WTC11 (cell line): ENCODE data around the gene SPATA24. TPM values are rescaled to one million over a fixed set of nuclear protein-coding genes. Genes with fewer than 3 reads are reported as not detected.

Source experiments
- ATAC-seq: fragments of 200-7000 bp; cut with Tn5 transposase; 2 replicates; pipeline ENCODE4 v1.10.0; 2021; ENCODE audit warnings: mild to moderate bottlenecking, moderate library complexity
- CTCF ChIA-PET: fragments of 300-600 bp; sonication (Branson Sonifier 250); formaldehyde crosslinking; loops from one replicate; lab custom pipeline; 2021; ENCODE audit warnings: antibody characterized with exemption; lab: Charles Lee
- POLR2A ChIA-PET: fragments of 350-600 bp; sonication (Branson Sonifier 250); formaldehyde crosslinking; loops from one replicate; lab custom pipeline; 2021; ENCODE audit warnings: antibody characterized with exemption; lab: Charles Lee
- DNase-seq: peaks from one replicate; pipeline ENCODE4 v3.0.0; 2021; ENCODE audit warnings: low spot score
- H3K27ac Mint-ChIP-seq: 2 replicates; pipeline ENCODE4 v1.8.0; 2021; ENCODE audit warnings: mixed read lengths
- H3K27me3 Mint-ChIP-seq: 2 replicates; pipeline ENCODE4 v1.8.0; 2021; ENCODE audit warnings: low read depth, mild to moderate bottlenecking, moderate library complexity, mixed read lengths
- H3K36me3 Mint-ChIP-seq: 2 replicates; pipeline ENCODE4 v1.8.0; 2021; ENCODE audit warnings: mixed read lengths
- H3K4me1 Mint-ChIP-seq: 2 replicates; pipeline ENCODE4 v1.8.0; 2022; ENCODE audit warnings: mixed read lengths
- H3K4me3 Mint-ChIP-seq: 2 replicates; pipeline ENCODE4 v1.8.0; 2021; ENCODE audit warnings: mild to moderate bottlenecking, moderate library complexity, mixed read lengths
- H3K9me3 Mint-ChIP-seq: 2 replicates; pipeline ENCODE4 v1.8.0; 2021; ENCODE audit warnings: mixed read lengths
- ATF2 ChIP-seq: sonication (generic); formaldehyde crosslinking; IDR thresholded peaks from 2 replicates; pipeline ENCODE4 v1.8.1; 2022; ENCODE audit warnings: low read depth, missing genetic modification reagents, borderline replicate concordance
- CDX4 ChIP-seq: fragments of 250-450 bp; sonication (Bioruptor Pico); IDR thresholded peaks from 2 replicates; pipeline ENCODE4 v1.9.0; 2021; ENCODE audit warnings: moderate library complexity, mild to moderate bottlenecking, inconsistent platforms, borderline replicate concordance
- CREB1 ChIP-seq: sonication (generic); formaldehyde crosslinking; IDR thresholded peaks from 2 replicates; pipeline ENCODE4 v1.8.0; 2023; ENCODE audit warnings: mild to moderate bottlenecking, missing genetic modification reagents
- E2F1 ChIP-seq: sonication (generic); formaldehyde crosslinking; IDR thresholded peaks from 2 replicates; pipeline ENCODE4 v1.8.0; 2022; ENCODE audit warnings: mild to moderate bottlenecking, missing genetic modification reagents
- ESRRA ChIP-seq: sonication (generic); formaldehyde crosslinking; IDR thresholded peaks from 2 replicates; pipeline ENCODE4 v1.8.1; 2022; ENCODE audit warnings: mild to moderate bottlenecking, missing genetic modification reagents, borderline replicate concordance
- FOXJ3 ChIP-seq: sonication (generic); formaldehyde crosslinking; IDR thresholded peaks from 2 replicates; pipeline ENCODE4 v1.9.0; 2021; ENCODE audit warnings: missing genetic modification reagents, mild to moderate bottlenecking, borderline replicate concordance
- FOXK1 ChIP-seq: sonication (generic); formaldehyde crosslinking; IDR thresholded peaks from 2 replicates; pipeline ENCODE4 v1.8.0; 2022; ENCODE audit warnings: mild to moderate bottlenecking, moderate library complexity, missing genetic modification reagents
- GABPB1 ChIP-seq: sonication (generic); formaldehyde crosslinking; IDR thresholded peaks from 2 replicates; pipeline ENCODE4 v1.8.1; 2023; ENCODE audit warnings: mild to moderate bottlenecking, missing genetic modification reagents
- JAZF1 ChIP-seq: fragments of 250-450 bp; sonication (Bioruptor Pico); IDR thresholded peaks from 2 replicates; pipeline ENCODE4 v1.9.0; 2021; ENCODE audit warnings: moderate library complexity, mild to moderate bottlenecking, inconsistent platforms
- KAT7 ChIP-seq: sonication (generic); formaldehyde crosslinking; IDR thresholded peaks from 2 replicates; pipeline ENCODE4 v1.8.1; 2023; ENCODE audit warnings: missing genetic modification reagents, mild to moderate bottlenecking, borderline replicate concordance
- MLX ChIP-seq: sonication (generic); formaldehyde crosslinking; IDR thresholded peaks from 2 replicates; pipeline ENCODE4 v1.8.1; 2023; ENCODE audit warnings: mild to moderate bottlenecking, missing genetic modification reagents, moderate library complexity
- TCF7 ChIP-seq: sonication (generic); formaldehyde crosslinking; IDR thresholded peaks from 2 replicates; pipeline ENCODE4 v1.8.0; 2022; ENCODE audit warnings: mild to moderate bottlenecking, low read depth, missing genetic modification reagents, moderate library complexity
- TEAD1 ChIP-seq: sonication (generic); formaldehyde crosslinking; IDR thresholded peaks from 2 replicates; pipeline ENCODE4 v1.8.0; 2022; ENCODE audit warnings: mild to moderate bottlenecking, missing genetic modification reagents
- USF1 ChIP-seq: sonication (generic); formaldehyde crosslinking; IDR thresholded peaks from 2 replicates; pipeline ENCODE4 v1.8.0; 2022; ENCODE audit warnings: mild to moderate bottlenecking, missing genetic modification reagents
- ZMAT4 ChIP-seq: fragments of 250-450 bp; sonication (Bioruptor Pico); IDR thresholded peaks from 2 replicates; pipeline ENCODE4 v1.9.0; 2021; ENCODE audit warnings: mild to moderate bottlenecking
- ZNF423 ChIP-seq: fragments of 250-450 bp; sonication (Bioruptor Pico); IDR thresholded peaks from 2 replicates; pipeline ENCODE4 v2.1.2; 2022; ENCODE audit warnings: mild to moderate bottlenecking, moderate library complexity
- ZNF425 ChIP-seq: fragments of 250-450 bp; sonication (Bioruptor Pico); conservative IDR thresholded peaks from 2 replicates; pipeline ENCODE4 v1.9.0; 2021; ENCODE audit warnings: mild to moderate bottlenecking
- ZSCAN18 ChIP-seq: fragments of 250-450 bp; sonication (Bioruptor Pico); IDR thresholded peaks from 2 replicates; pipeline ENCODE4 v2.1.2; 2022; ENCODE audit warnings: mild to moderate bottlenecking, moderate library complexity
- total RNA-seq: library from RNA; stranded (reverse); gene quantifications from 3 replicates; pipeline ENCODE4 v1.2.3, GENCODE V29; 2021

The SPATA24 gene
- total RNA-seq, 1 experiment from 2014 or later: 13.2 TPM

GRCh38 chr5:139392324-139392677 lies 11.6 kb downstream of the SPATA24 start:
- TF ChIP-seq TCF7 (CRISPR knock-in tag) (no peak), ATF2 (CRISPR knock-in tag) (no peak), E2F1 (CRISPR knock-in tag) (no peak), ZNF423 (CRISPR knock-in tag) (peak; percentile 61; the same call in 1 of the 2 replicates)
- TF ChIP-seq, all 79 proteins: peak for 1
- peak; percentile 22 for ATAC-seq
- peaks cover 45% of the 10 kb centered on the region for H3K4me1 Mint-ChIP-seq

GRCh38 chr5:139391570-139392323 lies 12.1 kb downstream of the SPATA24 start:
- CTCF ChIA-PET: interaction anchor here (0.7 to 5.6 kb wide), 8 partner anchors 10 to 50 kb away, joined by 3 to 31 read pairs (median 5); partner anchors contain the start of genes PAIP2 and SPATA24
- H3K9me3 Mint-ChIP-seq: no peaks in the 10 kb centered on the region
- TF ChIP-seq TEAD1 (CRISPR knock-in tag) (0 out of 2 replicates have a peak, but pooled peaks have one; percentile 21), ZNF423 (CRISPR knock-in tag) (0 out of 2 replicates have a peak, but pooled peaks have one; percentile 1), ESRRA (CRISPR knock-in tag) (0 out of 2 replicates have a peak, but pooled peaks have one; percentile 5), FOXJ3 (no peak)
- POLR2A ChIA-PET: interaction anchor here (1.0 kb wide), 1 partner anchor 50 kb away, joined by 3 to 4 read pairs; no protein-coding TSS in a partner anchor
- H3K27me3 Mint-ChIP-seq: peaks cover 39% of the 10 kb centered on the region
- no peaks in the 10 kb centered on the region for H3K36me3 Mint-ChIP-seq
- peaks cover 42% of the 10 kb centered on the region for H3K4me1 Mint-ChIP-seq
- peak overlapping the region; percentile 74; the same call in 1 of the 2 replicates for H3K27ac Mint-ChIP-seq
- DNase-seq: no peak
- peak; percentile 6 for ATAC-seq
- H3K4me3 Mint-ChIP-seq: peak overlapping the region; percentile 68

More at GRCh38 chr5:139392324-139392677, 11.6 kb downstream of the SPATA24 start:
- POLR2A ChIA-PET: interaction anchor here (1.0 kb wide), 1 partner anchor 50 kb away, joined by 3 read pairs; no protein-coding TSS in a partner anchor
- H3K27ac Mint-ChIP-seq: no peak overlapping the region
- no peaks in the 10 kb centered on the region for H3K9me3 Mint-ChIP-seq
- peaks cover 39% of the 10 kb centered on the region for H3K27me3 Mint-ChIP-seq
- H3K36me3 Mint-ChIP-seq: 0 out of 2 replicates have a peak, but pooled peaks cover 3% of the 10 kb centered on the region
- CTCF ChIA-PET: interaction anchor here (1.0 to 5.6 kb wide), 9 partner anchors 10 to 122 kb away, joined by 3 to 31 read pairs (median 4); partner anchors contain the start of genes PAIP2 and SPATA24
- H3K4me3 Mint-ChIP-seq: peak overlapping the region; percentile 87; the same call in 1 of the 2 replicates
- no peak for DNase-seq

- peaks cover 34% of the 10 kb centered on the region for H3K4me1 Mint-ChIP-seq
- POLR2A ChIA-PET: interaction anchor here (1.0 kb wide), 1 partner anchor 49 kb away, joined by 4 read pairs; no protein-coding TSS in a partner anchor
- H3K4me3 Mint-ChIP-seq: peak overlapping the region; percentile 68; the same call in 1 of the 2 replicates
- no peak for DNase-seq
- no peak overlapping the region for H3K27ac Mint-ChIP-seq
- CTCF ChIA-PET: interaction anchor here (0.7 to 5.6 kb wide), 5 partner anchors 12 to 49 kb away, joined by 3 to 31 read pairs (median 8); partner anchors contain the start of genes PAIP2 and SPATA24
- ATAC-seq: no peak
- no peaks in the 10 kb centered on the region for H3K9me3 Mint-ChIP-seq
- no peaks in the 10 kb centered on the region for H3K36me3 Mint-ChIP-seq
- peaks cover 41% of the 10 kb centered on the region for H3K27me3 Mint-ChIP-seq
- TF ChIP-seq MLX (no peak), USF1 (CRISPR knock-in tag) (no peak), KAT7 (CRISPR knock-in tag) (no peak), CDX4 (CRISPR knock-in tag) (no peak), ZSCAN18 (CRISPR knock-in tag) (no peak), GABPB1 (CRISPR knock-in tag) (no peak), ZNF425 (CRISPR knock-in tag) (no peak), ZMAT4 (CRISPR knock-in tag) (no peak), CREB1 (CRISPR knock-in tag) (no peak), FOXK1 (no peak), JAZF1 (CRISPR knock-in tag) (no peak)
Measured at GRCh38 chr5:139390639-139391569, 13.0 kb downstream of the SPATA24 start.
